Type B pancreatic cell (in vitro differentiated cells): ENCODE measurements around the gene OSTC. TPM values are rescaled to one million over a fixed set of nuclear protein-coding genes. Genes with fewer than 3 reads are reported as not detected.

Experiments
- DNase-seq: peaks from one replicate; pipeline ENCODE4 v3.0.0; 2021; ENCODE audit warnings: mixed read lengths; ENCODE audit not compliant: unreplicated experiment; ENCODE audit errors: extremely low spot score
- H3K27ac Mint-ChIP-seq: 2 replicates; pipeline ENCODE4 v1.8.0; 2021; ENCODE audit warnings: mild to moderate bottlenecking, mixed read lengths
- H3K27me3 Mint-ChIP-seq: 2 replicates; pipeline ENCODE4 v1.8.0; 2021; ENCODE audit warnings: mixed read lengths
- H3K36me3 Mint-ChIP-seq: 2 replicates; pipeline ENCODE4 v1.8.0; 2021; ENCODE audit warnings: mixed read lengths
- H3K4me1 Mint-ChIP-seq: one replicate; pipeline ENCODE4 v1.8.0; 2021; ENCODE audit warnings: mixed read lengths; ENCODE audit not compliant: unreplicated experiment
- H3K4me3 Mint-ChIP-seq: 2 replicates; pipeline ENCODE4 v1.8.0; 2021; ENCODE audit warnings: mild to moderate bottlenecking, mixed read lengths
- H3K9me3 Mint-ChIP-seq: 2 replicates; pipeline ENCODE4 v1.8.0; 2021; ENCODE audit warnings: mixed read lengths
- total RNA-seq: library from RNA; stranded (reverse); gene quantifications from 2 replicates; pipeline ENCODE4 v1.2.1, GENCODE V29; 2021; ENCODE audit warnings: low replicate concordance
- TF ChIP-seq, protein P1 (sequence below): fragments of 200-600 bp; sonication (generic); conservative IDR thresholded peaks from 2 replicates; pipeline ENCODE4 v1.5.0; 2021; ENCODE audit warnings: antibody characterized with exemption, mild to moderate bottlenecking

The OSTC gene
- total RNA-seq, 1 donor from 2014 or later: 158 TPM

DNA sequence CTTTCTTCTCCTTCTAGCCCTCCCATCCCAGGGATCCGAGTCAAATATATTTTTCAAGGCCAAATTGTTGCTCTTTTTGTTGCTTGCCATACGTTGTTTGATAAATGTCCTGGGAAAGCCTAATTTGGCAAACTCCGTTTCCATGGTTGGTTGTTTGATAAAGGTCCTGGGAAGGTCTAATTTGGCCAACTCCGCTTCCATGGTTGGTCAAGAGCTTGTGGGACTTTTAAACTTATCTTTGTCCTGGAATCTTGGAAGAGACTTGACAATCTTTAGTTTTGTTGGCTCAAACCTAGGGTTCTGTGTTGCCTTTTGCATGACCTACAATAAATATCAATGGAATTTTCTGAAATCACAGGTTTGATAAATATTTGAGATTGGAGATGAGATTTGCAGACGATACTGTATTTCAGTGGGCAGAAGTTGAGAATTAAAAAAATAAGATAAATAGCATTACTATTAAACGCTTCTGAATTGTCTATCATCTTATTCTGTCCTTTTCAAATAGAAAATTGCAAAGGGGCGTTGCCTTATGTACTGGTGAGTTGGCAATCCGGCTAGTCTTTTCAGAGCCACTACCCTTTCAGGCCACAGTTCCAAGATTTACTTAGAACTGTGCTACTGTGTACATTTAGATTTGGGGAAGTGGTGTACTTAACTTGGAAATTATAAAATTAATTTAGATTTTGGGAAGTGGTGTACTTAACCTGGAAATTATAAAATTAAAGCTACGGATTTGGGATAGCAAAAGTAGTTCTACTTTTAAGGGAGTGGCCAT, 804 bp downstream of the OSTC start:
- no peak for DNase-seq
- H3K27me3 Mint-ChIP-seq: no peaks in the 10 kb centered on the region
- no peaks in the 10 kb centered on the region for H3K9me3 Mint-ChIP-seq
- TF ChIP-seq, protein P1, sequence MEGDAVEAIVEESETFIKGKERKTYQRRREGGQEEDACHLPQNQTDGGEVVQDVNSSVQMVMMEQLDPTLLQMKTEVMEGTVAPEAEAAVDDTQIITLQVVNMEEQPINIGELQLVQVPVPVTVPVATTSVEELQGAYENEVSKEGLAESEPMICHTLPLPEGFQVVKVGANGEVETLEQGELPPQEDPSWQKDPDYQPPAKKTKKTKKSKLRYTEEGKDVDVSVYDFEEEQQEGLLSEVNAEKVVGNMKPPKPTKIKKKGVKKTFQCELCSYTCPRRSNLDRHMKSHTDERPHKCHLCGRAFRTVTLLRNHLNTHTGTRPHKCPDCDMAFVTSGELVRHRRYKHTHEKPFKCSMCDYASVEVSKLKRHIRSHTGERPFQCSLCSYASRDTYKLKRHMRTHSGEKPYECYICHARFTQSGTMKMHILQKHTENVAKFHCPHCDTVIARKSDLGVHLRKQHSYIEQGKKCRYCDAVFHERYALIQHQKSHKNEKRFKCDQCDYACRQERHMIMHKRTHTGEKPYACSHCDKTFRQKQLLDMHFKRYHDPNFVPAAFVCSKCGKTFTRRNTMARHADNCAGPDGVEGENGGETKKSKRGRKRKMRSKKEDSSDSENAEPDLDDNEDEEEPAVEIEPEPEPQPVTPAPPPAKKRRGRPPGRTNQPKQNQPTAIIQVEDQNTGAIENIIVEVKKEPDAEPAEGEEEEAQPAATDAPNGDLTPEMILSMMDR: peak; percentile 40
- H3K27ac Mint-ChIP-seq: peak overlapping the region; percentile 96
- H3K4me3 Mint-ChIP-seq: peak overlapping the region; percentile 94
- peaks cover 18% of the 10 kb centered on the region for H3K36me3 Mint-ChIP-seq
- peaks cover 13% of the 10 kb centered on the region for H3K4me1 Mint-ChIP-seq

DNA sequence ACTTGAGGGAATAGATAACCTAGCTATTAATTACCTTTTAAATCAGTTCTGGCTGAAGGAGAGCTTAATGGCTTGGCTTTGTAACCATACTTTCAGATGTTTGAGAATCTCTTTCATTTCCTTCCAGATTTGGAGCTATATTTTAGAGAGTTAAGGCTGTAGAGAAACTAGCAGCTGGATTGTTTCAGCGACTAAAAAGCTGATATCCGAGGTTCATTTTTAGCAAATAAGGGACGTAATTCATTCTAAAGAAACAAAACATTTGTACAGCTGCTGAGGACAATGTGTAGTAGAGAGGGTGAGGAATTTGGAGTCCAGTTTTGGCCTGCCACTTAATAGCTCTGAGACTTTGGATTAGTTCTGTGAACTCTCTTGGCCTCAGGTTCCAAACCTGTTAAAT, 12.2 kb downstream of the OSTC start:
- H3K27ac Mint-ChIP-seq: no peak overlapping the region
- TF ChIP-seq, protein P1: no peak
- H3K9me3 Mint-ChIP-seq: no peaks in the 10 kb centered on the region
- no peaks in the 10 kb centered on the region for H3K27me3 Mint-ChIP-seq
- H3K4me3 Mint-ChIP-seq: no peak overlapping the region
- H3K4me1 Mint-ChIP-seq: no peaks in the 10 kb centered on the region
- H3K36me3 Mint-ChIP-seq: peaks cover 44% of the 10 kb centered on the region
- no peak for DNase-seq

DNA sequence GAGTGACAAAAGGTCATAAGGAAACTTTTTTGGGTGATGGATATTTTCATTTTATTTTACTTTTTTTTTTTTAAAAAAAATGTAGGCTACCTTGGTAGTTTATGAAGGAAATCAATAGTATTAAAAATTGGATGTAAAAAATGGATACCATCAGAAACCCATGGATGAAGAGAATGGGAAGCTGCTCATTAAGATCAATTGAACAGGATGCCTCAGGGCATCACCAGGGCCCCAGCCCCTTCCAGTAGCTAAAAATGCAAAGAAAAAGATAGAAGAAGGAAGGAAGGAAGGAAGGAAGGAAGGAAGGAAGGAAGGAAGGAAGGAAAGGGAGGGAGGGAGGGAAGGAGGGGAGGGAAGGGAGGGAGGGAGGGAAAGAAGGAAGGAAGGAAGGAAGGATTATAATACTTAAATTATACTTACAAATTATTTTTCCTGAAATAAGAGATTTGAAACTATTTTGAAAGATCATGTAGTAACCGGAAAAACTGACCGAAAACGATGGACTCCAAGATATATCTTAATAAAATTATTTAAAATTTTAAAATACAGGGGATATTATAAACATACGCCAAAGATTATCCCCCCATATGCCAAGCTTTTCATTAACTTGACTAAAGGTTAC, 24.1 kb downstream of the OSTC start:
- Mint-ChIP-seq H3K4me1 (no peaks in the 10 kb centered on the region), H3K36me3 (peaks cover 25% of the 10 kb centered on the region), H3K27me3 (no peaks in the 10 kb centered on the region), H3K4me3 (no peak overlapping the region), H3K9me3 (no peaks in the 10 kb centered on the region), H3K27ac (no peak overlapping the region)
- DNase-seq: no peak
- TF ChIP-seq, protein P1: no peak

DNA sequence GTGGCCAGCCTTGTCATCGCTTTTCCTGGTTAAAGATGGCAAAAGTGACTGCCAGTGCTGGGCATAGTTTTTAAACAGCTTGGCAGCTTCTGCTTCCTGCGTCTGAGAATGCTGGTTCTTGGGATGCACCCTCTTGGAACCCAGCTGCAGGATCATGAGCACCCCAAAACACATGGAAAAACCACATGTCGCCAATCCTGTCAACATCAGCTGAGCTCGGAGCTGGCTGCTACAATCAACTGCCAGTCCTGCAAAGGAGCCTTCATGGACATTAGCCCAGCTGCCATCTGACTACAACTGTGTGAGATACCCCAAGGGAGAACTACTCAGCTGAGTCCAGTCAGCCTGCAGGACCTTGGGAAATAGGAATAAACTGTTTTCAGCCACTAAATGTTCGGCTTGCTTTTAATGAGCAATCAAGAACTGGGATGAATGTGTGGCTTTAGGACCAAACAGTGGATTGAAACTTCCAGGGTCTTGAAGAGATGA, 31.0 kb downstream of the OSTC start:
- Mint-ChIP-seq H3K9me3 (no peaks in the 10 kb centered on the region), H3K4me3 (no peak overlapping the region), H3K27me3 (no peaks in the 10 kb centered on the region), H3K36me3 (peaks cover 11% of the 10 kb centered on the region), H3K27ac (no peak overlapping the region), H3K4me1 (no peaks in the 10 kb centered on the region)
- TF ChIP-seq, protein P1: no peak
- no peak for DNase-seq

DNA sequence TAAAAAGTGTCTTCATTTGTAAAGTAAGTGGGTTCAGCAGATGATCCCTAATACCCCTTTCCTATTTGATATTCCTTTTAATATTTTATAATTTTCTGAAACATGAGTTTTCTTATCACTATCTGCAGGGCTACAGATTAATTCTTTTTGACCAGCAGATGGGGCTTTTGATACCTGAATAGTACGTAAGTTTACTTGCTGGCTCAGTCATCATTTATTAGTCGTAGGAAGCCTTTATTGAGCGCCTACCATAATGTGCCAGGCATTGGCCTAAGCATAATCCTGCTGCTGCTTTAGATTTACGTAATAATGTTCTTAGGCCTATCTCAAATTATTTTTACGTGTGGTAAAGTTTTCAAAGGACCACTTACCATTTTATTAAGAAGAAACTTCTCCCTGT, 33.1 kb downstream of the OSTC start:
- peaks cover 3% of the 10 kb centered on the region for H3K36me3 Mint-ChIP-seq
- H3K4me1 Mint-ChIP-seq: no peaks in the 10 kb centered on the region
- no peak for DNase-seq
- H3K9me3 Mint-ChIP-seq: no peaks in the 10 kb centered on the region
- no peak overlapping the region for H3K4me3 Mint-ChIP-seq
- no peak overlapping the region for H3K27ac Mint-ChIP-seq
- TF ChIP-seq, protein P1: peak; percentile 64
- H3K27me3 Mint-ChIP-seq: no peaks in the 10 kb centered on the region
